GM23338 (cell line): ENCODE data around the gene IGFBP5. TPM values are rescaled to one million over a fixed set of nuclear protein-coding genes. Genes with fewer than 3 reads are reported as not detected.
A peak's percentile ranks its signal among the peaks of the same experiment; 100 is the strongest.

ENCODE experiments used
- ATAC-seq: fragments of 200-7000 bp; cut with Tn5 transposase; 3 replicates; pipeline ENCODE4 v1.9.1; 2020
- DNase-seq: peaks from one replicate; pipeline ENCODE4 v3.0.0-alpha.2; 2015; ENCODE audit warnings: low spot score
- H2AFZ ChIP-seq: fragments of 200-600 bp; sonication (generic); 2 replicates; pipeline ENCODE4 v1.8.0; 2016; ENCODE audit warnings: antibody characterized with exemption, mild to moderate bottlenecking, moderate library complexity
- H3F3A ChIP-seq: fragments of 200-600 bp; sonication (generic); replicated peaks from 2 replicates; pipeline ENCODE4 v1.8.0; 2017; ENCODE audit warnings: antibody characterized with exemption, mixed run types, low read depth
- H3K27ac ChIP-seq: fragments of 200-600 bp; sonication (generic); 2 replicates; pipeline ENCODE4 v1.6.1; 2016; ENCODE audit warnings: low read depth
- H3K27me3 ChIP-seq: fragments of 200-600 bp; sonication (generic); 2 replicates; pipeline ENCODE4 v1.8.0; 2016; ENCODE audit warnings: mild to moderate bottlenecking, mixed run types, moderate library complexity; ENCODE audit not compliant: insufficient read depth
- H3K36me3 ChIP-seq: fragments of 200-600 bp; sonication (generic); 2 replicates; pipeline ENCODE4 v1.8.0; 2016; ENCODE audit warnings: mild to moderate bottlenecking; ENCODE audit not compliant: insufficient read depth
- H3K4me1 ChIP-seq: fragments of 200-600 bp; sonication (generic); 2 replicates; pipeline ENCODE4 v1.8.0; 2016; ENCODE audit warnings: mild to moderate bottlenecking, moderate library complexity; ENCODE audit not compliant: insufficient read depth
- H3K4me2 ChIP-seq: fragments of 200-600 bp; sonication (generic); 2 replicates; pipeline ENCODE4 v1.7.1; 2017; ENCODE audit warnings: mixed run types
- H3K4me3 ChIP-seq: fragments of 200-600 bp; sonication (generic); 2 replicates; pipeline ENCODE4 v1.6.1; 2016; ENCODE audit warnings: mixed run types
- H3K79me2 ChIP-seq: fragments of 200-600 bp; sonication (generic); replicated peaks from 2 replicates; pipeline ENCODE4 v1.8.0; 2017; ENCODE audit warnings: mild to moderate bottlenecking; ENCODE audit not compliant: insufficient read depth
- H3K9me2 ChIP-seq: fragments of 200-600 bp; sonication (generic); 2 replicates; pipeline ENCODE4 v1.8.0; 2017; ENCODE audit not compliant: insufficient read depth
- H4K20me1 ChIP-seq: fragments of 200-600 bp; sonication (generic); replicated peaks from 2 replicates; pipeline ENCODE4 v1.8.0; 2017; ENCODE audit warnings: mild to moderate bottlenecking; ENCODE audit not compliant: insufficient read depth
- H3K27ac Mint-ChIP-seq: 2 replicates; pipeline ENCODE4 v1.8.0; 2020; ENCODE audit warnings: inconsistent platforms, mild to moderate bottlenecking, moderate library complexity, mixed read lengths
- H3K27me3 Mint-ChIP-seq: 3 replicates; pipeline ENCODE4 v1.8.0; 2022; ENCODE audit warnings: low read depth, mild to moderate bottlenecking, moderate library complexity, mixed read lengths, inconsistent platforms; ENCODE audit not compliant: insufficient read depth, poor library complexity
- H3K36me3 Mint-ChIP-seq: 3 replicates; pipeline ENCODE4 v1.8.0; 2021; ENCODE audit warnings: low read depth, mild to moderate bottlenecking, inconsistent platforms, moderate library complexity, mixed read lengths
- H3K4me1 Mint-ChIP-seq: 3 replicates; pipeline ENCODE4 v1.8.0; 2020; ENCODE audit warnings: mild to moderate bottlenecking, inconsistent platforms, mixed read lengths
- H3K4me3 Mint-ChIP-seq: 3 replicates; pipeline ENCODE4 v1.8.0; 2021; ENCODE audit warnings: moderate library complexity, mild to moderate bottlenecking, inconsistent platforms, mixed read lengths
- H3K9me3 Mint-ChIP-seq: 3 replicates; pipeline ENCODE4 v1.8.0; 2020; ENCODE audit warnings: moderate library complexity, mild to moderate bottlenecking, inconsistent platforms, mixed read lengths
- EZH2 ChIP-seq: fragments of 200-600 bp; sonication (generic); IDR thresholded peaks from one replicate; pipeline ENCODE4 v1.8.0; 2017; ENCODE audit warnings: antibody characterized with exemption, mild to moderate bottlenecking, low read depth; ENCODE audit not compliant: unreplicated experiment
- POLR2AphosphoS5 ChIP-seq: IDR thresholded peaks from 2 replicates; pipeline ENCODE4 v1.6.1; 2016; ENCODE audit warnings: antibody characterized with exemption, low read depth
- REST ChIP-seq: IDR thresholded peaks from one replicate; pipeline ENCODE4 v1.6.1; 2018; ENCODE audit warnings: antibody characterized with exemption; ENCODE audit not compliant: unreplicated experiment
- polyA plus RNA-seq: library from polyadenylated mRNA; unstranded; fragments of >200 nt; fragmentation: Nextera tagmentation; extraction: Ambion mirVana; gene quantifications from 2 replicates; pipeline ENCODE4 v1.2.1, GENCODE V29; 2016
- total RNA-seq: library from RNA; depleted of rRNA; stranded (reverse); fragments of >200 nt; shearing (Covaris generic); gene quantifications from 2 replicates; pipeline ENCODE4 v1.2.3, GENCODE V29; 2014

Gene IGFBP5
- total and polyA plus RNA-seq, 2 experiments from 2014 or later = 0.70 to 2.5 TPM

DNA sequence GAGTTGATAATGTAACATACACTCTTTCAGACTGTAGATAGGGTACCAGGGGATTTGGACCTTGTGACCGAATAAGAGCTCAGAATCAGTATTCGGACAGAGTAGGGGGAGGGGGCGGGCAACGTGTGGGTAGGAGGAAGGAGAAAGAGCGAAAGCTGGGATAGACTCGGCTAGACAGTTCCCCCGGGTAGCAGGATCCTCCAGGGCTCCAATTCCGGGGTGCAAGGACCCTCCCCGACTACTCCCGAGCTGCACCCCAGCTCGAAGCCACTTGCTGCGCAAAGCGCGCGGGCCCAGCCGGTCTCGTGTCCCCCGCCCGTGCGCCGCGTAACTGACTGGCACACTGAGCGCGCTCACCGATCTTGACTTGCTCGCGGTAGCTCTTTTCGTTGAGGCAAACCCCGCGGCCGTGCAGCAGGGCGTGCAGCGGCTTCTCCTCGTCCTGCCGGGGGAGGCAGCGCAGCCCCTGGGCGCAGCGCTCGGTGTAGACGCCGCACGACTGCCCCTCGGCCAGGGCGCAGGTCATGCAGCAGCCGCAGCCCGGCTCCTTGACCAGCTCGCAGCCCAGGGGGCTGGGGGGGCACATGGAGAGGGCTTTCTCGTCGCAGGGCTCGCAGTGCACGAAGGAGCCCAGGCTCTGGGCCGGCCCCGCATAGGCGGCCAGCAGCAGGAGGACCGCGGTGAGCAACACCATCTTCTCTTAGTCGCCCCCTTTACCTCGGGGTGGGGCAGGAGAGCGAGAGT, 1.1 kb downstream of the IGFBP5 start:
- ATAC-seq (peak; percentile 28), DNase-seq (peak; percentile 84)
- peaks cover 34% of the 10 kb centered on the region for H3K27me3 Mint-ChIP-seq
- Histone ChIP-seq H3K9me2 (no peaks in the 10 kb centered on the region), H2AFZ (peak overlapping the region; percentile 76), H3K4me2 (peak overlapping the region; percentile 98), H3K27me3 (peaks cover 50% of the 10 kb centered on the region), H4K20me1 (no peaks in the 10 kb centered on the region), H3F3A (0 out of 2 replicates have a peak, but pooled peaks cover 4% of the 10 kb centered on the region), H3K79me2 (no peaks in the 10 kb centered on the region), H3K27ac (no peak overlapping the region), H3K4me1 (peaks cover 28% of the 10 kb centered on the region), H3K4me3 (peak overlapping the region; percentile 77), H3K36me3 (no peaks in the 10 kb centered on the region)
- peaks cover 37% of the 10 kb centered on the region for H3K4me1 Mint-ChIP-seq
- no peaks in the 10 kb centered on the region for H3K36me3 Mint-ChIP-seq
- H3K9me3 Mint-ChIP-seq = no peaks in the 10 kb centered on the region
- no peak overlapping the region for H3K27ac Mint-ChIP-seq
- TF ChIP-seq POLR2AphosphoS5 (0 out of 2 replicates have a peak, but pooled peaks have one; percentile 17), REST (no peak)
- H3K4me3 Mint-ChIP-seq = peak overlapping the region; percentile 84

DNA sequence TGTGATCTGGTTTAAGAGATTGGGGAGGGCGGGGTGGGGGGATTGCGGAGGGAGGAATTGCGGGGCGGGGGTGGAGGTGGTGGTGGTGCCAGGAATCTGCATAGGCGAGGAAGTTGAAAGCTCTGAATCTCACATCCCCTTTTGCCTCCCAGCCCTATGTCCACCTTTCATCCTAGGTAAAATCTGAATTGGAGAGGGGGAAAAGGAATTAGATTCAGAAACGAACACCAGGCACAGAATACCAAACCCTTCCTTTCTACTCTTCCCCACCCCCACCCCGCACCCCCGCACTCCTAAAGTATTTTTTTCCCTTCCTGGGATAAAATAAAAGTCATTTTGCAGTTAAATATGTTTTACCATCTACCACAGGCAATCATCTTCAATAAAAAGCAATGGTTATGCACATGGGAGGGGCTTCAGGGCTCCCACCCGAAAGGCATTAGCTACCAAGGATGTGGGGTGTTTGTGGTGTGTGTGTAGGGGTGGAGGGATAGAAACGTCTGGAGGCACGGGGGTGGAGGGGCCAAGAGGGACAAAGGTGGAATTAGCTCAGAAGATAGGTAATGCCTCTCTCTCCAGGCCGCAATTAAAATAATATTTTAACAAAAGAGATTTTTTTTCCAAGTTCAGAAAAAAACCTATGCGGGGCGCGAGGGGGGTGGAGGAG, 1.8 kb downstream of the IGFBP5 start:
- no peak for ATAC-seq
- Histone ChIP-seq H3K4me2 (peak overlapping the region; percentile 98), H3K27ac (no peak overlapping the region), H3K36me3 (no peaks in the 10 kb centered on the region), H3K79me2 (no peaks in the 10 kb centered on the region), H3F3A (0 out of 2 replicates have a peak, but pooled peaks cover 4% of the 10 kb centered on the region), H4K20me1 (no peaks in the 10 kb centered on the region), H2AFZ (peak overlapping the region; percentile 76; the same call in 1 of the 2 replicates), H3K4me1 (peaks cover 35% of the 10 kb centered on the region), H3K9me2 (no peaks in the 10 kb centered on the region), H3K27me3 (peaks cover 56% of the 10 kb centered on the region), H3K4me3 (peak overlapping the region; percentile 77)
- H3K4me1 Mint-ChIP-seq = peaks cover 44% of the 10 kb centered on the region
- H3K9me3 Mint-ChIP-seq = no peaks in the 10 kb centered on the region
- H3K27me3 Mint-ChIP-seq = peaks cover 39% of the 10 kb centered on the region
- peak; percentile 22 for DNase-seq
- peak overlapping the region; percentile 84 for H3K4me3 Mint-ChIP-seq
- no peak overlapping the region for H3K27ac Mint-ChIP-seq
- TF ChIP-seq POLR2AphosphoS5 (no peak), EZH2 (no peak)
- H3K36me3 Mint-ChIP-seq = no peaks in the 10 kb centered on the region
